Measurements from ENCODE around the gene TMEM229B.

TMEM229B gene

GRCh38 chr14:67490196-67490595, 1.7 kb upstream of the TMEM229B start:
- no peak for DNase-seq (ENCODE audit: insufficient read length, low spot score)
- FAIRE-seq, result no peak

- FAIRE-seq (no peak), DNase-seq (ENCODE audit: insufficient read length, low spot score) (no peak)
Observed at GRCh38 chr14:67487332-67487731, 1.2 kb downstream of the TMEM229B start.

- DNase-seq (ENCODE audit: insufficient read length, low spot score) (no peak), FAIRE-seq (no peak)
Observed at GRCh38 chr14:67486890-67487289, 1.6 kb downstream of the TMEM229B start.

GRCh38 chr14:67485501-67486095, 2.9 kb downstream of the TMEM229B start:
- DNase-seq (ENCODE audit: insufficient read length, low spot score) (no peak), FAIRE-seq (no peak)

DNA sequence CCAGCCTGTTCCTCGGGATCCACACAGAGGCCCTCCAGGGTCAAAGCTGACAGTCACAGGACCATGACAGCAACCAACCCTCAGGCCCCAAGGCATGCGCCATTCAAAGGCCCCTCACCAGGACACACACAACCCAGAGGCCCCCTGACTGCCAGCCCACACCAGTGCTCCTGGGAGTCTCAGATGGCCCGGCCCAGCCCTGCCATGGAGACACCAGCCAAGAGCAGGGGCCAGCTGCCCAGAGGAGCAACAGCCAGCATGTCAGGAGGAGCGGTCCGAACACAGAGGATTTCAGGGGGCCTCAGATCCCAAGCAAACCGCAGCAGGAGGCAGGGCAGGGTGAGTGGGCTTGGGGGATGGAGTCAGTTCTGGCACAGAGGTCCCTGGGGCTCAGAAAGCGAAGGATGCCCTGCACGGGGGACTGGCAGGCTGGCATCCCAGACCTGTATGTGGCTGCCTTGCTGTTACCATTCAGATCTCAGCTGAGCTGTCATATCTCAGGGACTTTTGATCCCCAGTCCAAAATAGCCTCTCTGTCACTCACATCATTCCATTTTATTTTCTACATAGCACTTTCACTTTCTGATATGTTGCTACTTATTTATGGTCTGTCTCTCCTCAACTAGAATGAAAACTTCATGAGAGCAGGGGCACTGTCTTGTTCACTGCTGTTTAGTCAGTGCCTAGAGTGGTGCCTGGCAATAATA, 4.8 kb downstream of the TMEM229B start:
- FAIRE-seq (no peak), DNase-seq (ENCODE audit: insufficient read length, low spot score) (no peak)

- no peak for FAIRE-seq
- no peak for DNase-seq (ENCODE audit: insufficient read length, low spot score)
Observed at GRCh38 chr14:67482231-67483164, 6.0 kb downstream of the TMEM229B start.

DNA sequence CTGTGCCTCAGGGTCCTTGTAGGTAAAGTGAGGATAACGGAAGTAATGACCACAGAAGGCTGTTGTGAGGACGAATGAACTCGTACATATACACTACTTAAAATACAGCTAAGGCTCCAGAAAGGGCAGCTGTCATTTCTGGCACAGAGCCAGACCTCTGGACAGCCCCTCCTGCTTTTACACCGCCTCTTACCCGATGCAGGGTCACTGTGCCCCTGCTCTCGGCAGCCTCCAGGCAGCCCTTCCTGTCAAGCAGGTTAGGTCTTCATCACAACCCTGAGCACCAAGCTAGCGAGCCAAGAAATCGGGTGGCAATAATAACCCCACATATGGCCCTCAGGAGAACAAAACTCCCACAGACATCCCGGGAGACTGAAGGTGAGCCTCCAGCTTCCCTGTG, 8.5 kb downstream of the TMEM229B start:
- DNase-seq (ENCODE audit: insufficient read length, low spot score) (no peak), FAIRE-seq (no peak)

GRCh38 chr14:67478800-67479084, 9.8 kb downstream of the TMEM229B start:
- no peak for DNase-seq (ENCODE audit: insufficient read length, low spot score)
- FAIRE-seq, result no peak

- FAIRE-seq (no peak), DNase-seq (ENCODE audit: insufficient read length, low spot score) (no peak)
Observed at GRCh38 chr14:67477926-67478799, 10.4 kb downstream of the TMEM229B start.

DNA sequence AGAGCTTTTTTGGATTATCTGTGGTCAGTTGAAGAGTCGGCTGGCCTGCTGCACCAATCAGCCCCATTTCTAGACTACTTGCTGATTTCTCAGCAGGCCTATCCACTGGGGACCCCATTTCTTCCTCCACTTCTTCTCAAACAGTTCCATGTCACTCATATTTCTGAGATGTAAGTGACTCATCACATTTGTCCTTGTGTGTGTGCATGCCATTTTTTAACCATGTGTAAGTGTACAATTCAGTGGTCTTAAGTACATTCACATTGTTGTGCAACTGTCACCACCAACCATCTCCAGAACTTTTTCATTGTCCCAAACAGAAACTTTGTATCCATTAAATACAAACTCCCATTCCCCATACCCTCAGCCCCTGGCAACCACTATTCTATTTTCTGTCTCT, 14.2 kb downstream of the TMEM229B start:
- FAIRE-seq, result no peak
- no peak for DNase-seq (ENCODE audit: insufficient read length, low spot score)

DNA sequence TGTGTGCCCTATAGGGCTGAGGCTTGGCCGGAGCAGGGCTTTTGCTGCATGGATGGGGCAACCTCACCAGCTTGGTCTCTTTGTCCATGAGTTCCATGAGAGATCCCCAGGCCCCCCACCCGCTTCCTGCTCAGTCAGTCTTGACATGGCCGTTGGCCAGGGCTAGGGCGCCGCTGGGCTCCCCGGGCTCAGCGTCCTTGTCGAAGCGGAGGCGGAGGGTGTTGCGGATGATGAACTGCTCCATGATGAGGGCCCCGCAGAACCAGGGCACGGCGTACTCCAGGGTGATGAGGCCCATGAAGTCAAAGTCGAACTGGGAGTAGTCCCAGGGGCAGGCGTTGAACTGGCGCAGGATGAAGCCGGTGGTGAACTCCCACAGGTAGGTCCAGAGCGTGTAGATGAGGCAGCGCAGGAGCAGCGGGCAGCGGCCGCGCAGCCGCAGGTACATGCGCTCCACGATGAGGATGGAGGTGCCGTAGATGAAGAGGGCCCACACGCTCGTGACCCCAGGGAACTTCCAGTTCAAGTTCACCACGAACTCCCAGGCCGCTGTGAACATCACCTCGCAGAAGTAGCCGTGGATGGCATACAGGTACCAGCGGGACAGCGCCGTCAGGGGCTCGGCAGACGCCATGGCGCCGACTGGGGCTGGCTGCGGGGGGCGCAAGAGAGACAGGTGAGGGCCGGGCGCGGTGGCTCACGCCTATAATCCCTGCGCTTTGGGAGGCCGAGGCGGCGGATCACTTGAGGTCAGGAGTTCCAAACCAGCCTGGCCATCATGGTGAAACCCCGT, 15.0 kb downstream of the TMEM229B start:
- no peak for DNase-seq (ENCODE audit: insufficient read length, low spot score)
- FAIRE-seq, result no peak

- FAIRE-seq, result no peak
Observed at GRCh38 chr14:67472726-67473125, 15.8 kb downstream of the TMEM229B start.

DNA sequence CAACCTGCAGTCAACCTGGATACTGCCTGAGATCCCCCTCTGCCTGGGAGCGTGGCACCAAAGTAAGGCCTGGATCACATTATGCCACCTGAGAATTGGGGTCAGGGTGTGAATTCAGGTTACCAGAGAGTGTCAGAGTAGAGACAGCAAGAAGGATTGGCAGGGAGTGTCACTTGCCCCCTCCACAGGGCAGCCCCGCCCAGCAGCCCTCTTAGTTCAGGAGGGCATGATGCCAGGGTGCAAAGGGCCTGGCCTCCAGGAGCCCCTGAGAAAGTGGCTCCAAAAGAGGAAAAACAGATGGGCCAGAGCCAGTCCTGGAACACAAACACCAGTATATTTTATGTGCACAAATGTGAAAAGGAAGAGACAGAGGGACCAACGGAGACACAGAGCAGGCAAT, 18.6 kb downstream of the TMEM229B start:
- no peak for FAIRE-seq
- DNase-seq (ENCODE audit: insufficient read length, low spot score), result no peak

More at GRCh38 chr14:67472726-67473125, 15.8 kb downstream of the TMEM229B start:
- DNase-seq (ENCODE audit: insufficient read length, low spot score), result no peak

DNA sequence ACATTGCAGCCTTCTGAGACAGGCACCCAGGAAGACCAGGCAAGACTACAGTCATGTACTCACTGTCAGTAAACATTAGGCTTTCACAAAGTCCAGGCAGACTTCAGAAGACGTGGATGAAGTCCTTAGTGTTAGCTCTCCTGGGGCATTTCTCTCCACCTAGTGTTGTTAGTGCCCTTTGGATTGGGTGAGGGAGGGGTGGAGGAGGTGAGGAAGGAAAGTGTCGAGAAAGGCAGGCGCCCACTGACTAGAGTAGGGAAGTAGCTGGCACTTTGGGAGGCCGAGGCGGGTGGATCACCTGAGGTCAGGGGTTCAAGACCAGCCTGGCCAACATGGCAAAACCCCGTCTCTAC, 20.2 kb downstream of the TMEM229B start:
- DNase-seq (ENCODE audit: insufficient read length, low spot score) (no peak), FAIRE-seq (no peak)

- DNase-seq (ENCODE audit: insufficient read length, low spot score), result no peak
- no peak for FAIRE-seq
Observed at GRCh38 chr14:67467134-67467533, 21.4 kb downstream of the TMEM229B start.

DNA sequence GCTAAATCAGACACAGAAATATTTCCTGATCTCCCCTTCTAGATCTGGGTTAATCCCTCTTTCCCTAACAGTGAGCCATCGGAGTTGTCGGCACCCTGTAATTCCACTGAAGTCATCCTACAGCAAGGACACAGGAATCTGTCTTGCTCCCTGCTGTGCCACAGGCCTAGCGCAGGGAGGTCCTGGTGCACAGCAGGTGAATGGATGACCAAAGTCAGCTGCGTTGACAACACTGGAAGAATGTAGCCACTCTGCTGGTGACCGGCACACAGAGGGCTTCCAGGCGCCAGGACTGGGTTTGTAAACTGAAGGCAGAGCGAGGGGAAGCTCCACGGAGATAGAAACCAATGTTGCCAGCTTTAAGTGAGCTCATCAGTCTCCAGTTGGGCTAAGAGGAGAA, 23.6 kb downstream of the TMEM229B start:
- DNase-seq (ENCODE audit: insufficient read length, low spot score), result no peak
- FAIRE-seq, result no peak

DNA sequence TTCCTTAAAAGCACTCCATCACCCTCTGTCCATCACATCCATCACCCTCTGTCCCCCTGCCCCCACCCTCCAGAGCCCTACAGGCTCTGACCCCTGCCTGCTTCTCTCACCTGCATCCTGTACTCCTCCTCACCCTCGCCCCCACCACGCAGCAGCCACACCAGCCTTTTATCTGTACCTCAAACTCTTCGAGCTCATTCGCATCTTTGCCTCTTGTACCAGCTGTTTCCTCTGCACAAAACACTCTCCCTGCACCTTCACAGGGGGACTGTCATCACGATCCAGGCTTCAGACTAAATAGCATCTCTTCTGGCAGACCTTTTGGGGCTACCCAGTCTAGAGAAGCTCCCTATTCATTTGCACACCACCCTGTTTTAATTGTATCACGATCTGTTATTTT, 24.1 kb downstream of the TMEM229B start:
- DNase-seq (ENCODE audit: insufficient read length, low spot score) (no peak), FAIRE-seq (no peak)

DNA sequence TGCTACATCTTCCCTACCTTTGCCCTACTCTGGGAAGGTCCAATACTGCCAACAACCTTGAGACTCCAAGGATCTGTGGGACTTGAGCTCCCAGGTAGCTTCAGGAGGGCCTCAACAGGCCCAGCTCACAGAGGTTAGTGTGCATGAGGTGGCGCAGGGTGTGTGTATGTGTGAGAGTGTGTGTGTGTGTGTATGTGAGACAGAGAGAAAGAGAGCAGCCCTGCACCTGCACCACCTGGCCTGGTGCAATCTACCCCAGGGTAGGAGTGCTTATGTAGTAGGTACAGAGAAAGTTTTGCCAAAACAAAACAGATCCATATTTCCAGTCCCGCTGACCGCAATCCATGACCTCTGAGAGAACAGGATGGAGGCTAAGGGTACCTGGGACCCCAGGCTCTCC, 24.6 kb downstream of the TMEM229B start:
- FAIRE-seq (no peak), DNase-seq (ENCODE audit: insufficient read length, low spot score) (no peak)

DNA sequence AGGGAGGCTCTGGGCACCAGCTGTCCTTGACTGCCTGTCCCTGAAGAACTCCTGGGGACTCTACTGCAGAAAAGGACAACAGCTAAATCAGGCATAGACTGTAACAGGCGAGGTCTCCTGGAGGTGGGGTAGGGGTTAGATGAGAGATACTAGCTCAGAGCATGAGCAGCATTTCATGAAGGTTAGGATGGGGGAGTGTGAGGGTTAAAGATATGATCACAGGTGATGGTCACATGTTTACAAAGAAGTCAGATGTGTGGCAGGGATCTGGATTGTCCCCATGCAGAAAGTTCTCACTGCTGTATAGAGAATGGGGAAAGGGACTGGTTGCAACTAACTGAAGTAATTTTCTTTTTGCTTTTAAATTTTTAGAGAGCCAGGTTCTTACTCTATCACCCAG, 26.5 kb downstream of the TMEM229B start:
- no peak for DNase-seq (ENCODE audit: insufficient read length, low spot score)
- FAIRE-seq, result no peak

DNA sequence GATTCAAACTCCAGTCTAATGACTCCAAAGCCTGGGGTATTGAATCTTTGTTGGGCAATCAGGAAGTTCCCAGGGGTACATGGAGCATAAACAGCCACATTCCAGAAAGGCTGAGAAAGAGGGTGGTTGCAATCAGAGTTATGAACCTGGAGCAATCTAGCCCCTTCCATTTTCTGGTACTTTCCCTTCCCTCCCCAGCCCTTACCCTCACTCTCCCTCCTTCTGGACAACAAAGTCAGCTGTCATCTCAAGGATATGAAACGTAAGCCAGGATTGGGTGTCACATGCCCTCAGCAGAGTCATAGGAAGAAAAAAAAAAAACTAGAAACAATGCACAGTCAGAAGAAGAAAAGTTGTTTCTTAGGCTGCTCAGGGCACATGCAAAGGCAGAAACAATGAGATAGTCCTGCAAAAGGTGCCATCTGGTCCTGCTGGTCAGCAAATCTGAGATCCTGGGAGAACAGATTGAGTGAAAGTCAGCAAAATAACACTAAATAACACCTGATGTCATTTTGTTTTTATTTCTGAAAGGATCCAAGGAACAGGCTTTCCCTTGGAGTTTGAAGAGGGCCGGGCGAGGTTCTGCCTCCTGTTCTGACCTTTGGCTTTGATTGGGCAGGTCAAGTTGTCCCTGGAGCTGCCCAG, 27.1 kb downstream of the TMEM229B start:
- no peak for FAIRE-seq

More for the DNA sequence above, 27.1 kb downstream of the TMEM229B start:
- no peak for DNase-seq (ENCODE audit: insufficient read length, low spot score)
